Activated CD8-positive, alpha-beta memory T cell treated with anti-CD3 and anti-CD28 coated beads for 4 hours (primary cell): ENCODE results near the gene DCP2.
"Not testable (repeated sequence)": the region's sequence is repeated elsewhere in the genome, so short reads cannot be mapped to it uniquely, and the experiment has no call there.

Source experiments
- DNase-seq, 2 donors: peaks; one replicate each; pipeline ENCODE4 v3.0.0-alpha.2; 2020; ENCODE audit warnings: low read depth in 2 of 2

DCP2 gene

GRCh38 chr5:112976432-112977309 lies at the start of gene DCP2:
TSS of gene DCP2 (plus strand) at chr5:112976798. CDS start at chr5:112976934, 136 bp downstream.
- peak; percentile 89 to 90 for DNase-seq

- DNase-seq, result no peak
Measured at GRCh38 chr5:112929336-112930081, 47.1 kb upstream of the DCP2 start.

- no peak for DNase-seq
Measured at GRCh38 chr5:112930082-112930344, 46.6 kb upstream of the DCP2 start.

- DNase-seq, result no peak
Measured at GRCh38 chr5:112931473-112931872, 45.1 kb upstream of the DCP2 start.

GRCh38 chr5:112933105-112933504 lies 43.5 kb upstream of the DCP2 start:
- no peak for DNase-seq

- DNase-seq, result no peak
Measured at GRCh38 chr5:112933651-112934365, 42.8 kb upstream of the DCP2 start.

- DNase-seq, result no peak
Measured at GRCh38 chr5:112934366-112934663, 42.3 kb upstream of the DCP2 start.

- DNase-seq, result no peak
Measured at GRCh38 chr5:112935675-112936074, 40.9 kb upstream of the DCP2 start.

- no peak for DNase-seq
Measured at GRCh38 chr5:112938286-112938685, 38.3 kb upstream of the DCP2 start.

GRCh38 chr5:112940670-112941069 lies 35.9 kb upstream of the DCP2 start:
- no peak for DNase-seq

- no peak for DNase-seq
Measured at GRCh38 chr5:112948458-112948857, 28.1 kb upstream of the DCP2 start.

- no peak for DNase-seq
Measured at GRCh38 chr5:112951124-112951702, 25.4 kb upstream of the DCP2 start.

GRCh38 chr5:112956606-112957005 lies 20.0 kb upstream of the DCP2 start:
- DNase-seq, result no peak

- no peak for DNase-seq
Measured at GRCh38 chr5:112957036-112957808, 19.4 kb upstream of the DCP2 start.

GRCh38 chr5:112958093-112959088 lies 18.2 kb upstream of the DCP2 start:
- no peak for DNase-seq

- DNase-seq, result not testable (repeated sequence)
Measured at GRCh38 chr5:112959872-112960271, 16.7 kb upstream of the DCP2 start.

GRCh38 chr5:112960315-112960714 lies 16.3 kb upstream of the DCP2 start:
- no peak for DNase-seq

GRCh38 chr5:112960863-112961504 lies 15.6 kb upstream of the DCP2 start:
- DNase-seq, result no peak

- not testable (repeated sequence) for DNase-seq
Measured at GRCh38 chr5:112963374-112963733, 13.2 kb upstream of the DCP2 start.

- no peak for DNase-seq
Measured at GRCh38 chr5:112965733-112966306, 10.8 kb upstream of the DCP2 start.
